ENCODE data around the gene PCDHA8.

DNA sequence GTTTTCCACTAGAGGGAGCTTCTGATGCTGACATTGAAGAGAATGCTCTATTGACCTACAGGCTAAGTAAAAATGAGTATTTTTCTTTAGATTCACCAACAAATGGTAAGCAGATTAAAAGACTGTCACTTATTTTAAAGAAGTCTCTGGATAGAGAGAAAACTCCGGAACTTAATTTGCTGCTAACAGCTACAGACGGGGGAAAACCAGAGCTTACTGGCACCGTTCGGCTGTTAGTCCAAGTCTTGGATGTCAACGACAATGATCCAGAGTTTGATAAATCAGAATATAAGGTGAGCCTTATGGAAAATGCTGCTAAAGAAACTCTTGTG, 28.5 kb downstream of the PCDHA8 start:
- TF ChIP-seq, protein P1, sequence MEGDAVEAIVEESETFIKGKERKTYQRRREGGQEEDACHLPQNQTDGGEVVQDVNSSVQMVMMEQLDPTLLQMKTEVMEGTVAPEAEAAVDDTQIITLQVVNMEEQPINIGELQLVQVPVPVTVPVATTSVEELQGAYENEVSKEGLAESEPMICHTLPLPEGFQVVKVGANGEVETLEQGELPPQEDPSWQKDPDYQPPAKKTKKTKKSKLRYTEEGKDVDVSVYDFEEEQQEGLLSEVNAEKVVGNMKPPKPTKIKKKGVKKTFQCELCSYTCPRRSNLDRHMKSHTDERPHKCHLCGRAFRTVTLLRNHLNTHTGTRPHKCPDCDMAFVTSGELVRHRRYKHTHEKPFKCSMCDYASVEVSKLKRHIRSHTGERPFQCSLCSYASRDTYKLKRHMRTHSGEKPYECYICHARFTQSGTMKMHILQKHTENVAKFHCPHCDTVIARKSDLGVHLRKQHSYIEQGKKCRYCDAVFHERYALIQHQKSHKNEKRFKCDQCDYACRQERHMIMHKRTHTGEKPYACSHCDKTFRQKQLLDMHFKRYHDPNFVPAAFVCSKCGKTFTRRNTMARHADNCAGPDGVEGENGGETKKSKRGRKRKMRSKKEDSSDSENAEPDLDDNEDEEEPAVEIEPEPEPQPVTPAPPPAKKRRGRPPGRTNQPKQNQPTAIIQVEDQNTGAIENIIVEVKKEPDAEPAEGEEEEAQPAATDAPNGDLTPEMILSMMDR (IDR thresholded peaks at IDR 0.05) = no peak
- no peak for TF ChIP-seq POLR2A (IDR thresholded peaks at IDR 0.05)

Measured in upper lobe of left lung (tissue), 4 donors.